ENCODE data around the gene CSTPP1. TPM values are rescaled to one million over a fixed set of nuclear protein-coding genes. Genes with fewer than 3 reads are reported as not detected.

The CSTPP1 gene
- total RNA-seq, 6 experiments from 2014 or later: 19.4 to 29.2 (median 27.1) TPM

DNA sequence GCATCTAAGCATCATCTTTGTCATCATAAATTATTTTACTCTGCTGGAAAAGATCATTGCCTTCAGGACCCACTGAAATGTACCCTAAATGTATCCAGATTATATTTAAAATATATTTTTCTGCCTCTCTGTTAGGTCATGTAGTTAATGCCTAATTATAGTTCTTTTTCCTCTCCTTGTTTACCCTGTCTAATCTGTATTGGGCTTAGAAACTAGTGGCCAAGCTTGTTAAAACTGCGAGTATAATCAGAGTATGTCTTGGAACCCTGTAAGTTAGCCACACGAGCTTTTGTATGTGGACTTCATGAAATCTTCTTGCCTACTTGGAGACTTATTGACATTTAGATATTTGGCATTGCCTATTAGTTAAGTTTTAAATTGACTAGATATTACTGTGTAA, 184.5 kb downstream of the CSTPP1 start:
- Mint-ChIP-seq H3K9me3 (no peaks in the 10 kb centered on the region), H3K36me3 (ENCODE audit: low read depth) (no peaks in the 10 kb centered on the region), H3K4me1 (ENCODE audit: low read depth) (peaks cover 10% of the 10 kb centered on the region), H3K27ac (no peak overlapping the region), H3K27me3 (ENCODE audit: insufficient read depth) (peaks cover 1% of the 10 kb centered on the region; the same call in 1 of the 2 replicates), H3K4me3 (no peak overlapping the region)
- no peak for DNase-seq
- TF ChIP-seq, protein P1, sequence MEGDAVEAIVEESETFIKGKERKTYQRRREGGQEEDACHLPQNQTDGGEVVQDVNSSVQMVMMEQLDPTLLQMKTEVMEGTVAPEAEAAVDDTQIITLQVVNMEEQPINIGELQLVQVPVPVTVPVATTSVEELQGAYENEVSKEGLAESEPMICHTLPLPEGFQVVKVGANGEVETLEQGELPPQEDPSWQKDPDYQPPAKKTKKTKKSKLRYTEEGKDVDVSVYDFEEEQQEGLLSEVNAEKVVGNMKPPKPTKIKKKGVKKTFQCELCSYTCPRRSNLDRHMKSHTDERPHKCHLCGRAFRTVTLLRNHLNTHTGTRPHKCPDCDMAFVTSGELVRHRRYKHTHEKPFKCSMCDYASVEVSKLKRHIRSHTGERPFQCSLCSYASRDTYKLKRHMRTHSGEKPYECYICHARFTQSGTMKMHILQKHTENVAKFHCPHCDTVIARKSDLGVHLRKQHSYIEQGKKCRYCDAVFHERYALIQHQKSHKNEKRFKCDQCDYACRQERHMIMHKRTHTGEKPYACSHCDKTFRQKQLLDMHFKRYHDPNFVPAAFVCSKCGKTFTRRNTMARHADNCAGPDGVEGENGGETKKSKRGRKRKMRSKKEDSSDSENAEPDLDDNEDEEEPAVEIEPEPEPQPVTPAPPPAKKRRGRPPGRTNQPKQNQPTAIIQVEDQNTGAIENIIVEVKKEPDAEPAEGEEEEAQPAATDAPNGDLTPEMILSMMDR (IDR thresholded peaks at IDR 0.05): no peak

DNA sequence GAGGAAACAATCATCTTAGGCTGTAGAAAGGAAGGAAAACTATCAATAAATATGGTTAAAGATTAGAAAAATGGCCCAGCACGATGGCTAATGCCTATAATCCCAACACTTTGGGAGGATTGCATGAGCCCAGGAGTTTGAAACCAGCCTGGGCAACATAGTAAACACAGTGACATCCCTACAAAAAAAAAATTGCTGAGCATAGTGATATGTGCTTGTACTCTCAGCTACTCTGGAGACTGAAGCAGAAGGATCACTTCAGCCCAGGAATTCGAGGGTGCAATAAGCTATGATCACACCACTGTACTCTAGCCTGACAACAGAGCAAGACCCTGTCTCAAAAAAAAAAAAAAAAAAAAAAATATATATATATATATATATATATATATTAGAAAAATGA, 185.2 kb downstream of the CSTPP1 start:
- Mint-ChIP-seq H3K4me1 (ENCODE audit: low read depth) (peaks cover 10% of the 10 kb centered on the region), H3K36me3 (ENCODE audit: low read depth) (no peaks in the 10 kb centered on the region), H3K27ac (no peak overlapping the region), H3K9me3 (no peaks in the 10 kb centered on the region), H3K4me3 (no peak overlapping the region), H3K27me3 (ENCODE audit: insufficient read depth) (no peaks in the 10 kb centered on the region)
- TF ChIP-seq, protein P1 (IDR thresholded peaks at IDR 0.05): no peak
- DNase-seq: no peak

DNA sequence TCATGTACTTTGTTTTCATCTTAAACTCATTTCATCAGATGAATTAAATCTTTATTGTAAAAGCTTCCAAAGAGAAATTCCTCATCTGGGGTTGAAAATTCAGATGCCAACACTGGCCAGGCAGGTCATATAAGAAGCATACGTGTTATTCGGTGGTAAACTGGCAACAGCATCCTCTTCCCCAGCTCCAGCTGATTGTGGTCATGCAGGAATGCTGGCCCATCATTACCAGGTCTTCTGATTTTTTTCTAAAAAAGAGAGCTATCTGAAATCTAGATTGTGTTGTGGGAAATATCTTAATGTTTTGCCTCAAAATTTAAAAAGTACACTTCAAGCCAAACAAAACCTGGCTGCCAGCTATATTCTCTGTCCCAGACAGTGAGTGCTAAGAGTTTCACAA, 186.5 kb downstream of the CSTPP1 start:
- Mint-ChIP-seq H3K27ac (no peak overlapping the region), H3K36me3 (ENCODE audit: low read depth) (no peaks in the 10 kb centered on the region), H3K4me3 (no peak overlapping the region), H3K4me1 (ENCODE audit: low read depth) (peaks cover 10% of the 10 kb centered on the region), H3K27me3 (ENCODE audit: insufficient read depth) (no peaks in the 10 kb centered on the region), H3K9me3 (no peaks in the 10 kb centered on the region)
- TF ChIP-seq, protein P1 (IDR thresholded peaks at IDR 0.05): no peak
- no peak for DNase-seq

DNA sequence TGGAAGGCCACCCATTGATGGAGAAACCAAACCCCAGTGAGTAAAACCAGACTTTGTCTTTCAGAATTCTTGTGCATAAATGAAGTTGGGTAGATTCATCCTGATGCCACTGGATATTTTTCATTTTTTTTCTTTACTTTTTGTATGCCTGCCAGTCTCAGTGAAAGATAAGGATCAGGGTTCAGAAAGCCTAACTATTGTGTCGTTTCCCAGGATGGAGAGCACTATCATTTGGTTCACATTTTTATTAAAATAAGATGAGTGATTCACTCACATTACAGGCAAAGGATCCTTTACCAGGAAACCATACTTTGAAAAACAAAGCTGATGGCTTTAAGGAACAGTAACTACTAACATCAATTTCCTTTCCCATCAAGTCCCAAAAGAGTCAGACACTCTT, 188.1 kb downstream of the CSTPP1 start:
- TF ChIP-seq, protein P1 (IDR thresholded peaks at IDR 0.05): no peak
- H3K27ac Mint-ChIP-seq: peak overlapping the region; percentile 39; the same call in 1 of the 2 replicates
- H3K4me1 Mint-ChIP-seq (ENCODE audit: low read depth): peaks cover 10% of the 10 kb centered on the region
- DNase-seq: peak; percentile 6
- H3K36me3 Mint-ChIP-seq (ENCODE audit: low read depth): no peaks in the 10 kb centered on the region
- H3K4me3 Mint-ChIP-seq: no peak overlapping the region
- H3K9me3 Mint-ChIP-seq: no peaks in the 10 kb centered on the region
- H3K27me3 Mint-ChIP-seq (ENCODE audit: insufficient read depth): no peaks in the 10 kb centered on the region

DNA sequence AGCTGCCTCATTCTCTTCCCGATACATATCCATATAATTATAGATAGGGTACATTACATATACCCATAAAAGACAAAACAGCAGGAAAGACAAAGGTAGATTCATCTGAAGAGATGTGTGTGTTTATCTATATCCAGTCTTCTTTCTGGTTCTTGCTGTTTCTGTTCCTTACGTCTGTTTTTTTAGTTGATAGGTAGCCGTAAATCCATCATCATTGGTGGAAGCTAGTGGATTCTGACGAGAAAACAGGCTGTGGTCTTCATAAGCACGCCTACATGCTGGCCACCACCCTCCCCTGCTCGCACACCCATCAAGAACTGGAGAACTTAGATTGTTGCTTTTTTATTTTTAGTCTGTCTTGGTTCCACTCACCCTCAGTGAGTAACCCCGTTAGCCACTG, 188.5 kb downstream of the CSTPP1 start:
- H3K36me3 Mint-ChIP-seq (ENCODE audit: low read depth): no peaks in the 10 kb centered on the region
- TF ChIP-seq, protein P1 (IDR thresholded peaks at IDR 0.05): no peak
- peaks cover 10% of the 10 kb centered on the region for H3K4me1 Mint-ChIP-seq (ENCODE audit: low read depth)
- no peaks in the 10 kb centered on the region for H3K27me3 Mint-ChIP-seq (ENCODE audit: insufficient read depth)
- no peaks in the 10 kb centered on the region for H3K9me3 Mint-ChIP-seq
- H3K27ac Mint-ChIP-seq: peak overlapping the region; percentile 39; the same call in 1 of the 2 replicates
- H3K4me3 Mint-ChIP-seq: no peak overlapping the region
- DNase-seq: no peak

DNA sequence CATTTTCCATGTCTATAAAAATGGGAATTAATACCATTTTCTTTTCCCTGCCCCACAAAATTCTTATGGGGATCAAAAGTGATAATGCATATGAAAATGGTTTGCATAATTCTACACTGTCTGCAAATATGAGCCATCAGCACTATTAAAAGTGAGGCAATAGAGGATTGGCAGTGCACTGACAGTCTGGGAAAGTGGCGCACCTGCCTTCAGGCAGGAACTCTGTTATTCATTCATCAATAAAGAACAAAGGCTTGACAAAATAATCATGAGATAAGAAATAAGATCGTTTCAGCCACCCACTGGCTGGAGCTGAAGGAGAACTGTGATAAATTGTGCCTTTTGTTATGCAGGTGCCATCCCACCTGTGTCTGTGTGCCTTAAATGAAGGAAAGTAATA, 190.7 kb downstream of the CSTPP1 start:
- DNase-seq: no peak
- Mint-ChIP-seq H3K36me3 (ENCODE audit: low read depth) (no peaks in the 10 kb centered on the region), H3K4me1 (ENCODE audit: low read depth) (peaks cover 10% of the 10 kb centered on the region), H3K4me3 (no peak overlapping the region), H3K27me3 (ENCODE audit: insufficient read depth) (no peaks in the 10 kb centered on the region), H3K9me3 (no peaks in the 10 kb centered on the region), H3K27ac (no peak overlapping the region)
- TF ChIP-seq, protein P1 (IDR thresholded peaks at IDR 0.05): no peak
